Measurements from ENCODE around the gene GSX2.
"Not testable (repeated sequence)": the region's sequence is repeated elsewhere in the genome, so short reads cannot be mapped to it uniquely, and the experiment has no call there.

The GSX2 gene

DNA sequence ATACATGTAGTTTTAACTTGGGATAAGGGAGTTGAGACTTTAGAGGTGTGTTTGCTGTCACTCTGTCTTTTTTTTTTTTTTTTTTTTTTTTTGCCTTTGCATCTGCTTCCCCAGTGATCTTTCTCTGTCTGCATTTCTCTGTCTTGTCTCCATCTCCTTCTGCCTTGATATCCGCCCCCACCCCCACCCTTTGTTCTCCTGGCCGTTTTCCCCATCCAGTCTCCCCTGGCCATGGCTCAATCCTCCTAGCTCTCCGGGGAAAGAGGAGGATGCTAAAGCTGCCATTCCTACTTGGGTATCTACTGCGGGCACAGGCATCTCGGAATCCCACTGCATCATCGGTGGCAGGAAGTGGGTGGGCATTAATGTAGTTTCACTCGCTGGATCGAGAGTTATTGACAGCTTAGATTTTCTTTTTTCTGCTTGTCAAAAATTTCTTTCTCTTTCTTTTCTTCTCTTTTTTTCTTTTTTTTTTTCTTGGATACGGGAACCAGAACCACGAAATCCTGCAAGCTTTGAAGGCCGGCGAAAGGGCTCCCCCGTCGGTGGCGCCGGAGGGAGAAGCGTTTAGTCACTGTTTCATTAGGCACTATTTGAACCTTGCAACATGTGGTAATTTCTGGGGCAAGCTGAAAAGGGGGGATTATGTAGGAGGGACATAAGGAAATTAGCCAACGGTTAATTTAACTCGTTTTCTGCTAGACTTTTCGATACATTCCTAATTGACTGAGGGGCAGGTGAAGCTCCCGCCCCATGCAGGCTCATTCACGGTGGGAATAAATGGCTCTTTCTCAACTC is 8.2 kb downstream of the GSX2 start:
- no peak for DNase-seq

DNA sequence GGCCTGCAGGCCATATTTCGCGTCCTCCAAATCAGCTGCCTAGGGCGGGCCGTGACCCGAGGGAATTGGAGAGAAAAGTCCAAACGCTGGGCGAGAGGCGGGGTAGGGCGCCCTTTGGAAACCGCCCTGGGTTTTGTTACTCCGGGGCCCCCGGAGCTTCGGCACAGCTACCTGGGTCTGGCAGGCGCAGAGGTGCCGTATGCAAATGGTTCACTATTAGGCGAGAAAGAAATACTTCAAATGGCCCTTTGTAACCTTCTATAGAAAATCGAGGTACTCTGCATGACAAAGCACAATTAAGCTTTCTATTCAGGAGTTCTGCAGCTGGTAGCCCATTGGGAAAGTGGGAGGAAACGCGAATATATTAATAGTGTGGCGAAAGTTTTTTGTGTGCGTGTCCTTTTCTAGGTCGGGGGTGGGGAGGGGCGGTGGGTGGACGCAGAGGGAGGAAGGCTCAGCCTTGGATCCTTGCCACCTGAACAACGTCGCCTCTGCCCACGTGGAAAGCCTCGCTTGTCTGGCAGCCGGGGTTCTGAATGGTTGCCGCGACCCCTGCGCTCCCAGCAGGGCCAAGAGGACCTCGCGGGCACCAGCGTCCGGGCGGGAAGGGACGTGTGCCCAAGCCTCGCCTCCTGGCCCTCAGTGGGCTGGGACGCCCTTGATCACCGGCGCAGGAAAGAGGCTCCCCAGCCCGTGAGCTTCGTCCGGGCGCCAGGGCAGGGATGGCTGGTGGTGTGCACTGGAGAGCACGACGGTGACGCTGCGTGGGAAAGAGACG is 9.5 kb downstream of the GSX2 start:
- DNase-seq: no peak

DNA sequence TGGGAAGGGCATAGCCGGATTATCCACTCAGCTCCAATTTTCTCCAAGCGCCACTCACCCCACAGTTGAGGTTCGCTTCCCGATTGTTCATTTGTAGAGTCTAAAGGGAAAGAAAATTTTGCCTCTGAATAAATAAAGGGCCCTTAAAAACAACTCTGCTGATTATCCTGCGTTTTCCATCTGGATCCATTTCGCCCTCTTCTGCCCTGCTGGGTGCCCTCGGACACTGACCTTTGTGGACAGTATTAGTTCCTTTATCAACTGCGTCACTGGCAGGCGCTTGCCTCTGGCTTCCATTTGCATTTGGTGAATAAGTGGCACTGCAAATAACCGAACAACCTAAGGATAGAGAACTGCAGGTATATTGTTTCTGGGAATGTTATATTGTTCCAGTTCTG is 10.1 kb downstream of the GSX2 start:
- no peak for DNase-seq

DNA sequence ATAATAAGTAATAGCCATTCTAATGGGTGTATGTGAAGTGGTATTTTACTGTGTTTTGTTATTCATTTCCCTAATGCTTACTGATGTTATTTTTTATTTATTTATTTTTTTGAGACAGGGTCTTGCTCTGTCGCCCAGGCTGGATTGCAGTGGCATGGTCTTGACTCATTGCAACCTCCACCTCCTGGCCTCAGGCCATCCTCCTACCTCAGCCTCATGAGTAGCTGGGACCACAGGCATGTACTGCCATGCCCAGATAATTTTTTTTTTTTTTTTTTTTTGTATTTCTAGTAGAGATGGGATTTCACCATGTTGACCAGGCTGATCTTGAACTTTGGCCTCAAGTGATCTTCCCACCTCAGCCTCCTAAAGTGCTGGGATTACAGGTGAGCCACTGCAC is 13.2 kb downstream of the GSX2 start:
- DNase-seq: not testable (repeated sequence)

DNA sequence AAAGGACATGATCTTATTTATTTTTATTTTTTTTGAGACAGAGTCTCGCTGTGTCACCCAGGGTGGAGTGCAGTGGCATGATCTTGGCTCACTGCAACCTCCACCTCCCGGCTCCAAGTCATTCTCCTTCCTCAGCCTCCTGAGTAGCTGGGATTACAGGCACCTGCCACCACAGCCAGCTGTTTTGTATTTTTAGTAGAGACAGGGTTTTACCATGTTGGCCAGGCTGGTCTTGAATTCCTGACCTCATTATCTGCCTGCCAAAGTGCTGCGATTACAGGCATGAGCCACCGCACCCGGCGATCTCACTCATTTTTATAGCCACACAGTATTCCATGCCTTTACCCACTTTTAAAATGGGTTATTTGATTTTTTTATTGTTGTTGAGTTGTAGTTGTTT is 16.3 kb downstream of the GSX2 start:
- DNase-seq: not testable (repeated sequence)

DNA sequence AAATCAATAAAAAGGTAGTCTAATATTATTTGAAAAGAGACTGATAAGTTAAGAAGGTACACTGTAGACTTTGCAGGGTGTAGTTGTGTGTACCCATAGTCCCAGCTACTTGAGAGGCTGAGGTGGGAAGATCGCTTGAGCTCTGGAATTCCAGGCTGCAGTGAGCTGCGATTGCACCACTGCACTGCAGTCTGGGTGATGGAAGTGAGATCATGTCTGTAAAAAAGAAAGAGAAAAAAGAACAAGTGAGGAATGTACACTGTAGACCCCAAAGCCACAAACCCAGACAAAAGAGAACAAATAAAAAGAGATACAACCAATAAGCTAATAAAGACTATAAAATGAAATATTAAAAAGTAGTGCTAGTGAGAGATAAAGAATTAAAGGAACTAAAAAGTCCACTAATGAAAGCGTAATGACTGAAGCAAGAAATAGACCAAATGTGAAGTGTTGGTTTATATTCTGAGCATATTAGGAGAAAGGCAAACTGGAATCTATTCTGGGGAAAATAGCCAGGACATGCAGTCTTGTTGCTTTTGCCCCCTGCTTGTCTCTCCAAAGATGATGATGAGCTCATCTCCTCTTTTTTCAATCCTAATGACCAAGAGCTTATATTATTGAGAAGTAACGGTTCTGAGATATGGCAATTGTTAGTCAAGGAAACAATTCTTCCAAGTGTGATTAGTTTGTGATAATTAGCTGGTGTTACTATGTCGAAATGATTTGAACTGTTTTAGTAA is 19.1 kb downstream of the GSX2 start:
- DNase-seq: no peak

DNA sequence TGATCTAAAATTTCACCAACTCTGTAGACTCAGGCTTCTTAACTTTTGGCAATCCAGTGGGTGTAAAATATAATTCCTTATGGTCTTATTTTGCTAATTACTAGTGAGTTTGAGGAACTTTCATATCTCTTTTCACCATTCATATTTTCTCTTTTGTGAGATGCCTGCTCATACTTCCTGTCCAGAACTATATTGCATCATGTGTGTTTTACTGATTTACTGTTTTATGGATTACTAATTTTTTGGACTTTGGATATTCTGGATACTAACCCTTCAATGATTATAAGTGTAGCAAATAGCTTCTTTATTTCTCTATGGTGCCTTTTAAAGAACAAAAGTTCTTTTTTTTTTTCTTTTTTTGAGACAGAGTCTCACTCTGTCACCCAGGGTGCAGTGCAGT is 20.6 kb downstream of the GSX2 start:
- no peak for DNase-seq

DNA sequence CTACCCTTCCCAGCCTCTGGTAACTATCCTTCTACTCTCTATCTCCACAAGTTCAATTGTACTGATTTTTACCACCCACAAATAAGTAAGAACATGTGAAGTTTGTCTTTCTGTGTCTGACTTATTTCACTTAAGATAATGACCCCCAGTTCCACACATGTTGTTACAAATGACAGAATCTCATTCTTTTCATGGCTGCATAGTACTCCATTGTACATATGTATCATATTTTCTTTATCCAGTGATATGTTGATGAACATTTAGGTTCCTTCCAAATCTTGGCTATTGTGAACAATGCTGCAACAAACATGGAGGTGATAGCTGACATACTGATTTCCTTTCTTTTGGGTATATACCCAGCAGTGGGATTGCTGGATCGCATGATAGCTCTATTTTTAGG is 27.7 kb downstream of the GSX2 start:
- DNase-seq: no peak

DNA sequence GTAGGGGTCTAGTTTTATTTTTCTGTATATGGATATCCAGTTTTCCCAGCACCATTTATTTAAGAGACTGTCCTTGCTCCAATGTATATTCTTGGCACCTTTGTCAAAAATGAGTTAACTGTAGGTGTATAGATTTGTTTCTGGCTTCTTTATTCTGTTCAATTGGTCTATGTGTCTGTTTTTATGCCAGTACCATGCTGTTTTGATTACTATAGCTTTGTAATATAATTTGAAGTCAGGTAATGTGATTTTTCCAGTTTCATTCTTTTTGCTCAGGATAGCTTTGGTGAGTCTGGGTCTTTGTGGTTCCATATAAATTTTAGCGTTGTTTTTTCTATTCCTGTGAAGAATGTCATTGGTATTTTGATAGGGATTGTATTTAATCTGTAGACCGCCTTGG is 28.7 kb downstream of the GSX2 start:
- not testable (repeated sequence) for DNase-seq

DNA sequence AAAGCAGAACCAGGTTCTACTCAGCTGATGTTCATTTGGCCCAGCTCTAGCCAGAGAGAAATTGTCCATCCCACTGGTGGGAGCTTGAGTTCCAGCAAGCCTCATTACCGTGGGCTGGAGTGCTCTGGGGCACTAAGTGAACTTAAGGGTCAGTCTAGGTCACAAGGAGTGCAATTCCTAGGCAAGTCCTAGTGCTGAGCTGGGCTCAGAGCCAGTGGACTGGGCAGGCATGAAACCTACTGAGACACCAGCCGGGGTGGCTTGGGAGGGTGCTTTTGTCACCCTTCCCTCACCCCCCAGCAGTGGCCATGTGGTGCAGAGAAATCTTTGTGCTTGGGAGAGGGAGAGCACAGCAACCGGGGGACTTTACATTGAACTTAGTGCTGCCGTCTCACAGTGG is 39.4 kb downstream of the GSX2 start:
- no peak for DNase-seq

DNA sequence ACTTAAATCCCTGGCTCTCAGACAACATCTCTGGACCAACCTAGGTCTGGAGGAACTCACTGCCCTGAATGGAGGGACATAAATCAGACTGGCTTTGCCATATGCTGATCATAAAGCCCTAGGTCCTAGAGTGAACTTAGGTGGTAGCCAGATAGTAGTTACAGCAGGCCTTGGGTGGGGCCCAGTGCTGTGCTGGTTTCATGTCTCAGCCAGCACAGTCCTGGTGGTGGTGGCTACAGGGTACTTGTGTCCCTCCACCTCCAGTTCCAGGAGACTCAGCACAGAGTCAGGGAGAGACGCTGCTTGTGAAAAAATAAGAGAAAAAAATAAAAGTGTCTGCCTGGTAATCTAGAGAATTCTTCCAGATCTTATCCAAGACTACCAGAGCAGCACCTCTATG is 40.3 kb downstream of the GSX2 start:
- DNase-seq: no peak

DNA sequence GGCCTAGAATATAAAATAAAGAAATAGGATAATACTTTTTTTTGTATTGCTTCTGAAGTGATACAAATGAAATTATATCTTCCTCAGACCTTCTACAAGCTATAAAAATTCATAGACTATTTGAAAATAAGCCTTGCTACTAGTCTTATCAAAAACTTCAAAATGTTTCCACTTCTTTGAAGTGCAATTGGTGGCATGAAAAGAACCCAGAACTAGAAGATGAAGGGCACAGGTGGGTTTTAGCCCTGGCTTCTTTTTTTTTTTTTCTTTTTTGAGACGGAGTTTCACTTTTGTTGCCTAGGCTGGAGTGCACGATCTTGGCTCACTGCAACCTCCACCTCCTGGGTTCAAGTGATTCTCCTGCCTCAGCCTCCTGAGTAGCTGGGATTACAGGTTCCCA is 44.2 kb downstream of the GSX2 start:
- DNase-seq: no peak

DNA sequence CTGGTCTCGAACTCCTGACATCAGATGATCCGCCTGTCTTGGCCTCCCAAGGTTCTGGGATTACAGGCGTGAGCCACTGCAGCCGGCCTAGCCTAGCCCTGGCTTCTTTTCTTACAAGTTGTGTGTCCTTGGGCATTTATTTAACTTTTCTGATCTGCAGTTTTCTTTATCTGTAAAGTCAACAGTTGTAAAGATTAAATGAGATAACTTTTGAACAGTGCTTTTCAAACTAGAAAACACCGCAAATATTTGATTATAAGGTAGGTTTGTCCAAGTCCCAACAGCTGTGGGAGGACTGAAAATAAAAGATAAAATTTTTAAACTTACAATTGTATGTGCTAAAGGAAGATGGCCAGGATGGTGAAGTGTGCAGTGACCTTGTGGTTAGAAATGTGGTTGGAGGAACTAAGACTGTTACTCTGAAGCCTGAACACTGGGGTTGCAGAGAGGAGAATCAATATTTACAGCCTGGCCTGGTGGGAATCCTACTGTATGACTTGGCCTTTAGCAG is 44.8 kb downstream of the GSX2 start:
- DNase-seq: no peak

DNA sequence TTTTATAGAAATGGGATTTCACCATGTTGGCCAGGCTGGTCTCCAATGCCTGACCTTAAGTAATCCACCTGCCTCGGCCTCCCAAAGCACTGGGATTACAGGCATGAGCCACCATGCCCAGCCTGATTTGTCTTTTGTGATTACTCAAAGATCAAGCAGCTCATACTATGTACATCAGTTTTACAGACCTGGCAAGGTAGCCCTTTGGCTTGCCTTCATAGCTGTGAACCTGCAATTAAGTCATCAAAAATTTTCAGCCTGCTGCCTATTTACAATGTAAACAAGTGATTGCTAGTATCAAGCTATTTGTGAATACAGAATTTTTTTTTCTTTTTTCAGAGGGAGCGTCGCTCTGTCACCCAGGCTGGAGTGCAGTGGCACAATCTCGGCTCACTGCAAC is 46.2 kb downstream of the GSX2 start:
- DNase-seq: no peak

DNA sequence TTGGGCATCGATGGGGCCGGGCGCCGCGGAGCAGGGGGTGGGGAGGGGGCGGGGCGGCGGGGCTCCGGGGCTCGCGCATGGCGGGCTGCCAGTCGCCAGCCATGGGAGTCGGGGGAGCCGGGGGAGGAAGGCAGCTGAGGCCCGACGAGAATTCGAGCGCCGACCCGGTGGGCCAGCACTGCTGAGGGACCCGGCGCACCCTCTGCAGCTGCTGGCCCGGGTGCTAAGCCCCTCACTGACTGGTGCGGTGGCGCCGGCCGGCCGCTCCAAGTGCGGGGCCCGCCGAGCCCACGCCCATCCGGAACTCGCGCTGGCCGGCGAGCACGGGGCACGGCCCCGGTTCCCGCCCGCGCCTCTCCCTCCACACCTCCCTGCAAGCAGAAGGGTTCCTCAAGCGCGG is 49.4 kb downstream of the GSX2 start:
- DNase-seq: no peak
